HUES48 (cell line): Measurements from ENCODE around the gene NPB.

Experiments
- H3K27ac ChIP-seq: one replicate; pipeline ENCODE4 v1.7.0; 2013; ENCODE audit warnings: low read depth, low read length, inconsistent platforms
- H3K27me3 ChIP-seq: 2 replicates; pipeline ENCODE4 v1.6.1; 2013; ENCODE audit warnings: mild to moderate bottlenecking, low read length; ENCODE audit not compliant: control insufficient read depth, insufficient read depth
- H3K36me3 ChIP-seq: 2 replicates; pipeline ENCODE4 v1.6.1; 2013; ENCODE audit warnings: low read length; ENCODE audit not compliant: control insufficient read depth, insufficient read depth
- H3K4me1 ChIP-seq: 2 replicates; pipeline ENCODE4 v1.6.1; 2013; ENCODE audit warnings: mild to moderate bottlenecking, low read length; ENCODE audit not compliant: control insufficient read depth, insufficient read depth
- H3K4me3 ChIP-seq: 2 replicates; pipeline ENCODE4 v1.5.1; 2013; ENCODE audit warnings: mild to moderate bottlenecking, low read depth, low read length
- H3K9ac ChIP-seq: 2 replicates; pipeline ENCODE4 v1.6.1; 2013; ENCODE audit warnings: mild to moderate bottlenecking, low read depth, low read length, moderate library complexity
- H3K9me3 ChIP-seq: 2 replicates; pipeline ENCODE4 v1.6.1; 2013; ENCODE audit warnings: low read length; ENCODE audit not compliant: control insufficient read depth, insufficient read depth

Gene NPB

GRCh38 chr17:81889602-81890001 is 12.4 kb upstream of the NPB start:
- H3K4me3 ChIP-seq = no peak overlapping the region
- no peak overlapping the region for H3K27ac ChIP-seq
- H3K9ac ChIP-seq = no peak overlapping the region

DNA sequence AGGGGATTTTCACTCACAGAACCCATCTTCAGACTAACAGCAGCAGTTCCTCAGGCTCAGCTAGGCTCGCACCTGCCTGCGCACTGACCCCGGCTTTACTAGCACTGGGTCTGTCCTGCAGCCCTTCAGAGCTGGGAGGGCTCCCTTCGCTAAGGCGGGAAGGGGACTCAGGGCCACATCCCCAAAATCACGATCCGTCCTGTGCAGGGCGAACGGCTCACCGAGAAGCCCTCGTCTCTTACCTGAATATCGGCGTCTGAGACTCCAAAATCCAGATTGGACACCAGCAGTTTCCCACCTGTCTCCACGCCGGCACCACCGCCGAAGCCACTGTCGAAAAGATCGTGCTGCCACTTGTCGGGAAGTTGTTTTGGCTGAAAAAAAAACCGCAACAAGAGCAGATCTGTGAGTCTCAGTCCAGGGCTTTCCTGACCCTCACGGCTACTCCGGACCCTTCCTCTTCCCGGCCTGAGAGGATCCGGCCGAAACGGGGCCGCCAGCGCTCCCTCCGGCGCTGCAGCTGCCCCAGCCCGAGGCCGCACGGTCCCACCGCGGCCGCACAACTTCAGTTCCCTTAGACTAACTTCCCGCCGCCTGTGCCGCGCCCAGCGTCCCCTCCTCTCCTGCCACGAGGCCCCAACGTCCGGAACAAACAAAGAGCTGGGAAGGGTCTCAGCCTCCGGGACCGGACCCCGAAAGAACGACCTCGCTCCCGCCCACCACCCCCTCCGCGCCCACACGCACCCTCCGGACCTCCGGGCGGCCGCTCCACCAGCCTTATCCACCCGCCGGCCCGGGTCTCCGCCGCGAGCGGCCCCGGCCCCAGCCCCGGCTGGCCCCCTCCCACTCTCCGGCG is 11.4 kb upstream of the NPB start:
- Histone ChIP-seq H3K4me1 (peaks cover 8% of the 10 kb centered on the region; the same call in 1 of the 2 replicates), H3K36me3 (peaks cover 64% of the 10 kb centered on the region), H3K4me3 (peak overlapping the region; percentile 84), H3K9ac (peak overlapping the region; percentile 91), H3K9me3 (no peaks in the 10 kb centered on the region), H3K27ac (peak overlapping the region; percentile 97), H3K27me3 (no peaks in the 10 kb centered on the region)

More at GRCh38 chr17:81889602-81890001, 12.4 kb upstream of the NPB start:
- H3K36me3 ChIP-seq = peaks cover 67% of the 10 kb centered on the region
- H3K27me3 ChIP-seq = no peaks in the 10 kb centered on the region
- H3K4me1 ChIP-seq = peaks cover 8% of the 10 kb centered on the region; the same call in 1 of the 2 replicates
- no peaks in the 10 kb centered on the region for H3K9me3 ChIP-seq

DNA sequence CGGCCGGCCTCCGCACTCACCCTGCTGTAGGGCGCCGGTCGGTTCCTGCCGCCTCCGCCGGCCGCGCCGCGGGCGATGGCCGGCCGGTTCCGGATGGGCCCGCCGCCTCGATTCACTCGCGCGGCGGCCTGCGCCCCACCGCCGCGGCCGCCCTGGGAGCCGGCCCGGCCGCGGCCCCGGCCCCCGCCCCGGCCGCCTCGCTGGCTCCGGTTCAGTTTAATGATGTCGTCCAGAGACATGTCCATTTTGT is 10.8 kb upstream of the NPB start:
- peak overlapping the region; percentile 91; the same call in 1 of the 2 replicates for H3K9ac ChIP-seq
- peak overlapping the region; percentile 84; the same call in 1 of the 2 replicates for H3K4me3 ChIP-seq
- peaks cover 8% of the 10 kb centered on the region; the same call in 1 of the 2 replicates for H3K4me1 ChIP-seq
- H3K27me3 ChIP-seq = no peaks in the 10 kb centered on the region
- H3K9me3 ChIP-seq = no peaks in the 10 kb centered on the region
- H3K27ac ChIP-seq = peak overlapping the region; percentile 97
- H3K36me3 ChIP-seq = peaks cover 61% of the 10 kb centered on the region

- H3K4me3 ChIP-seq = no peak overlapping the region
- H3K27ac ChIP-seq = no peak overlapping the region
- no peaks in the 10 kb centered on the region for H3K27me3 ChIP-seq
- no peaks in the 10 kb centered on the region for H3K4me1 ChIP-seq
- H3K9me3 ChIP-seq = no peaks in the 10 kb centered on the region
- H3K9ac ChIP-seq = no peak overlapping the region
- peaks cover 59% of the 10 kb centered on the region for H3K36me3 ChIP-seq
Measured at GRCh38 chr17:81895400-81895799, 6.6 kb upstream of the NPB start.

GRCh38 chr17:81898029-81898866 is 3.8 kb upstream of the NPB start:
- Histone ChIP-seq H3K27ac (peak overlapping the region; percentile 55), H3K36me3 (peaks cover 59% of the 10 kb centered on the region)

GRCh38 chr17:81898885-81899284 is 3.2 kb upstream of the NPB start:
- no peak overlapping the region for H3K4me3 ChIP-seq
- H3K27ac ChIP-seq = peak overlapping the region; percentile 27
- peaks cover 24% of the 10 kb centered on the region for H3K27me3 ChIP-seq
- no peak overlapping the region for H3K9ac ChIP-seq
- H3K4me1 ChIP-seq = no peaks in the 10 kb centered on the region
- no peaks in the 10 kb centered on the region for H3K9me3 ChIP-seq
- H3K36me3 ChIP-seq = peaks cover 55% of the 10 kb centered on the region

More at GRCh38 chr17:81898029-81898866, 3.8 kb upstream of the NPB start:
- Histone ChIP-seq H3K9ac (no peak overlapping the region), H3K9me3 (no peaks in the 10 kb centered on the region), H3K27me3 (peaks cover 24% of the 10 kb centered on the region), H3K4me3 (no peak overlapping the region), H3K4me1 (no peaks in the 10 kb centered on the region)

DNA sequence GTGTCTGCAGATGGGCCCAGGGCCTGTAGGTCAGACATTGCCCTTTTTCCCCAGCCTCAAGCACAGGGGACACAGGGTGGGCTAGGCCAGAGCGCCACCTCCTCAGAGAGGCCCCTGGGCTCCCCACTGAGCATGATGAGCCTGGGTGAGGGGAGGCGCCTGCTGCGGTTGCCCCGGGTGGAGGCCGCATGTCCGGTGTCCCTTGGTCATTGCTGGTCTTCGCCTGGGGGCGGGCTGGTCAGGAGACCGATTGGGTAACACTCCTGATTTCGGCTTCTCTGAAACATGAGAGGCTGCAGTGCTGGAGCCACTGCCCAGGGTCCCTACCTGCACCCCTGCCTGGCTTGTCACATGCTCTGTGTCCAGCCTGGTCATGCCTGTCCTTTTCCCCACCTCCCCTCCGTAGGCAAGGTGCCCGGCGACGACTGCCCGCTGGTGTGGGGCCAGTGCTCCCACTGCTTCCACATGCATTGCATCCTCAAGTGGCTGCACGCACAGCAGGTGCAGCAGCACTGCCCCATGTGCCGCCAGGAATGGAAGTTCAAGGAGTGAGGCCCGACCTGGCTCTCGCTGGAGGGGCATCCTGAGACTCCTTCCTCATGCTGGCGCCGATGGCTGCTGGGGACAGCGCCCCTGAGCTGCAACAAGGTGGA is 2.4 kb upstream of the NPB start:
- Histone ChIP-seq H3K4me3 (no peak overlapping the region), H3K4me1 (no peaks in the 10 kb centered on the region), H3K9me3 (no peaks in the 10 kb centered on the region), H3K27me3 (peaks cover 24% of the 10 kb centered on the region), H3K27ac (no peak overlapping the region), H3K36me3 (peaks cover 53% of the 10 kb centered on the region), H3K9ac (no peak overlapping the region)

GRCh38 chr17:81900181-81900820 is 1.7 kb upstream of the NPB start:
- H3K9me3 ChIP-seq = no peaks in the 10 kb centered on the region
- H3K27me3 ChIP-seq = peaks cover 24% of the 10 kb centered on the region
- peaks cover 49% of the 10 kb centered on the region for H3K36me3 ChIP-seq
- no peaks in the 10 kb centered on the region for H3K4me1 ChIP-seq
- no peak overlapping the region for H3K4me3 ChIP-seq
- no peak overlapping the region for H3K27ac ChIP-seq
- H3K9ac ChIP-seq = no peak overlapping the region

DNA sequence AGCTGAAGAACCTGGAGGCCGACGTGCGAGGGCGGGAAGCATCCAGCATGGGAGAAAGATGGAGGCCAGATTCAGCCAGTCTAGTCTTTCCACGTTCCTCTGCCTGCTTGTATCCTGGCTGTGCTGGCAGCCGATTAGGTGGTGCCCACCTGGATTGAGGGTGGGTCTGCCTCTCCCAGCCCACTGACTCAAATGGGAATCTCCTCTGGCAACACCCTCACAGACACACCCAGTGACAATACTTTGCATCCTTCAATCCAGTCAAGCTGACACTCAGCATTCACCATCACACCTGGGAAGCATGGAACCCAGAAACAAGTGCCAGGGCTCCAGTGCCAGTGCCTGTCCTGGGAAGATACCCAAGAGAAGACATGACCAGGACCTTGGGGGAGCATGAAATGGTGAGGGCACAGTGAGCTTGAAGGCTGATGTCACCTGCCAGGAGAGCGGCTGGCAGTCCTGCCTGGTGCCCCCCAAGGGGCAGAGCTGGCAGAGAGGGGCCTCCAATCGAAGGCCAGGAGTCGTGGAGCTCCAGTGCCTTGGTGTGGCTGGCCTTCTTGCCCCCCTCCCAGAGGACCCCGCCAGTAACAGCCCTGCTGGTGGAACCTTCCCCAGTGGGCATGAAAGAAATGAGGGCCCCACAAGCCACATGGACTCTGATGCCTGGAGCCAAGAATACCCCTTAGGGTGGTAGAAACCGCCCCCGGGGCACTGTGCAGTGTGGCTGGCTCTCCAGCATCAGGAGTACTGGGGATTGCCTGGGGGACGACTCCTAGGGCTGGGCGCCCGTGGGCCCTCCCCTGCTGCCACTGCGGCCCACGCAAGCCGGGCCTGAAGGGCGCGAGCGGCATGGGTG is 643 bp upstream of the NPB start:
- peak overlapping the region; percentile 42; the same call in 1 of the 2 replicates for H3K4me3 ChIP-seq
- peaks cover 41% of the 10 kb centered on the region for H3K36me3 ChIP-seq
- H3K4me1 ChIP-seq = no peaks in the 10 kb centered on the region
- peaks cover 24% of the 10 kb centered on the region for H3K27me3 ChIP-seq
- H3K9me3 ChIP-seq = no peaks in the 10 kb centered on the region
- H3K9ac ChIP-seq = no peak overlapping the region
- no peak overlapping the region for H3K27ac ChIP-seq
